Lower leg skin (tissue), 4 donors: ENCODE measurements around the gene WWC1. TPM values are rescaled to one million over a fixed set of nuclear protein-coding genes. Genes with fewer than 3 reads are reported as not detected.

Experiments
- DNase-seq, 2 donors: peaks; one replicate each; pipeline ENCODE4 v3.0.0-alpha.2; 2019; ENCODE audit warnings: low spot score in 2 of 2
- H3K4me3 ChIP-seq: fragments of 200-600 bp; sonication (generic); 2 replicates; pipeline ENCODE4 v1.5.1; 2017; ENCODE audit warnings: mild to moderate bottlenecking, low read depth; ENCODE audit not compliant: poor library complexity, severe bottlenecking
- POLR2A ChIP-seq, 2 donors: fragments of 450-650 bp; IDR thresholded peaks; one replicate each; pipeline ENCODE4 v1.6.1; 2016 to 2017; ENCODE audit warnings: antibody characterized with exemption in 2 of 2, mild to moderate bottlenecking in 1 of 2, moderate library complexity in 1 of 2
- WGBS, 2 donors: methylation state at CpG; one replicate each; pipeline ENCODE4 v1.1.5; 2018; 5-methylcytosine and 5-hydroxymethylcytosine counted together
- intact Hi-C: fragments of 100-400 bp; cut with DNase I; formaldehyde crosslinking; loops from one replicate; pipeline ENCODE4 v1.15.0; 2023; ENCODE audit warnings: low total_unique reads
- total RNA-seq, 4 donors: library from RNA; depleted of rRNA; stranded (reverse); fragments of >200 nt; gene quantifications; one replicate each; pipeline ENCODE4 v1.1.0, GENCODE V29; 2016
- TF ChIP-seq, protein P1 (sequence below), 3 donors: fragments of 450-650 bp; IDR thresholded peaks; one replicate each; pipeline ENCODE4 v1.5.1; 2016; ENCODE audit warnings: antibody characterized with exemption in 3 of 3, mild to moderate bottlenecking in 3 of 3, moderate library complexity in 2 of 3

WWC1 gene
- total RNA-seq, 4 donors from 2014 or later, result 23.5 to 57.0 (median 30.0) TPM

DNA sequence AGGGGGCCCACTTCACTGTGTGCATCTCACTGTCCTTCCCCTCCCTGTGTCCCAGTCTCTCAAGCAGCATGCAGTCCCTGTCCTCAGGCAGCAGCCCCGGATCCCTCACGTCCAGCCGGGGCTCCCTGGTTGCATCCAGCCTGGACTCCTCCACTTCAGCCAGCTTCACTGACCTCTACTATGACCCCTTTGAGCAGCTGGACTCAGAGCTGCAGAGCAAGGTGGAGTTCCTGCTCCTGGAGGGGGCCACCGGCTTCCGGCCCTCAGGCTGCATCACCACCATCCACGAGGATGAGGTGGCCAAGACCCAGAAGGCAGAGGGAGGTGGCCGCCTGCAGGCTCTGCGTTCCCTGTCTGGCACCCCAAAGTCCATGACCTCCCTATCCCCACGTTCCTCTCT, 132.0 kb downstream of the WWC1 start:
- intact Hi-C loops, result no loop called here
- DNase-seq, result no peak
- WGBS, 2 donors, result 91% methylated on average over 8 to 9 of the region's 9 CpGs
- H3K4me3 ChIP-seq, result no peak overlapping the region
- TF ChIP-seq POLR2A (IDR thresholded peaks at IDR 0.05), result no peak
- TF ChIP-seq, protein P1, sequence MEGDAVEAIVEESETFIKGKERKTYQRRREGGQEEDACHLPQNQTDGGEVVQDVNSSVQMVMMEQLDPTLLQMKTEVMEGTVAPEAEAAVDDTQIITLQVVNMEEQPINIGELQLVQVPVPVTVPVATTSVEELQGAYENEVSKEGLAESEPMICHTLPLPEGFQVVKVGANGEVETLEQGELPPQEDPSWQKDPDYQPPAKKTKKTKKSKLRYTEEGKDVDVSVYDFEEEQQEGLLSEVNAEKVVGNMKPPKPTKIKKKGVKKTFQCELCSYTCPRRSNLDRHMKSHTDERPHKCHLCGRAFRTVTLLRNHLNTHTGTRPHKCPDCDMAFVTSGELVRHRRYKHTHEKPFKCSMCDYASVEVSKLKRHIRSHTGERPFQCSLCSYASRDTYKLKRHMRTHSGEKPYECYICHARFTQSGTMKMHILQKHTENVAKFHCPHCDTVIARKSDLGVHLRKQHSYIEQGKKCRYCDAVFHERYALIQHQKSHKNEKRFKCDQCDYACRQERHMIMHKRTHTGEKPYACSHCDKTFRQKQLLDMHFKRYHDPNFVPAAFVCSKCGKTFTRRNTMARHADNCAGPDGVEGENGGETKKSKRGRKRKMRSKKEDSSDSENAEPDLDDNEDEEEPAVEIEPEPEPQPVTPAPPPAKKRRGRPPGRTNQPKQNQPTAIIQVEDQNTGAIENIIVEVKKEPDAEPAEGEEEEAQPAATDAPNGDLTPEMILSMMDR (IDR thresholded peaks at IDR 0.05), result no peak

GRCh38 chr5:168423971-168424370, 132.5 kb downstream of the WWC1 start:
- no peak overlapping the region for H3K4me3 ChIP-seq
- TF ChIP-seq, protein P1 (IDR thresholded peaks at IDR 0.05), result no peak
- no peak for TF ChIP-seq POLR2A (IDR thresholded peaks at IDR 0.05)
- 94% methylated on average over 4 of the region's 4 CpGs for WGBS, 2 donors

DNA sequence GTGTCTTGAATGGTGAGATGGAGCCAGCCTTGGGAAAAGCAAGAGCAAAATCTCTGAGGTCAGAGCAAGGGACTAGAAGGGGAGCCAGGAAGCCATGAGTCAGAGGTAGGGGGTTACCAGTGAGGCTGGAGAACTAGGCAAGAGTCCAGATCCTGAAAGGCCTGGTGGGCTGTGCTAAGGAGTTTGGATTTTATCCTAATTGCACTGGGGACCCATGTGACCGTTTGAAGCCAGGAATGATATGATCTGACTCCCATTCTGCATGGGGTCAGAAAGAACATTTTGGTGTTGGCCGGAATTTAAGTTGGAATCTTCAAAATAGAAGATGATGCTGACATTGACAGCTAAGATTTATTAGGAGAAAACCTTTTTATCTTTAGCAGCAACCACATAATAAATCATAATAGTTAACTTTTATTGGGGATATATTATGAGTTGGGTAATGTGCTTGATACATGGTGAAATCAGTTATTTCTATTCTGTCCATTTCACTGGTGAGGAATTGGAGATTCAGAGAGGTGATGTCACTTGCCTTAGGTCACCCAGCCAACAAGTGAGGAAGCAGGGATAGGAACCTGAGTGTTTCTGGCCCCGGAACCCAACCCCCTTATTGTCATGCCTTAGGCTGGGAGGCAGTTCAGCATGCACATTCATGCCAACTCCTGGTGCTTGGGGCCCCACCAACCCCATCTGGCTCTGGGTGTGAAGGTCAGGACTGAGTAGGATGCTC, 133.3 kb downstream of the WWC1 start:
- H3K4me3 ChIP-seq, result no peak overlapping the region
- no peak for DNase-seq
- TF ChIP-seq POLR2A (IDR thresholded peaks at IDR 0.05), result no peak
- TF ChIP-seq, protein P1 (IDR thresholded peaks at IDR 0.05), result no peak
- intact Hi-C loops, result no loop called here
- 71 to 76% methylated on average over 3 of the region's 3 CpGs for WGBS, 2 donors

More at GRCh38 chr5:168423971-168424370, 132.5 kb downstream of the WWC1 start:
- intact Hi-C loops, result no loop called here
- DNase-seq, result no peak

GRCh38 chr5:168426007-168426863, 134.8 kb downstream of the WWC1 start:
- intact Hi-C loops, result no loop called here
- H3K4me3 ChIP-seq, result no peak overlapping the region
- 90 to 93% methylated on average over 17 of the region's 17 CpGs for WGBS, 2 donors
- DNase-seq, result no peak
- TF ChIP-seq, protein P1 (IDR thresholded peaks at IDR 0.05), result no peak
- no peak for TF ChIP-seq POLR2A (IDR thresholded peaks at IDR 0.05)

DNA sequence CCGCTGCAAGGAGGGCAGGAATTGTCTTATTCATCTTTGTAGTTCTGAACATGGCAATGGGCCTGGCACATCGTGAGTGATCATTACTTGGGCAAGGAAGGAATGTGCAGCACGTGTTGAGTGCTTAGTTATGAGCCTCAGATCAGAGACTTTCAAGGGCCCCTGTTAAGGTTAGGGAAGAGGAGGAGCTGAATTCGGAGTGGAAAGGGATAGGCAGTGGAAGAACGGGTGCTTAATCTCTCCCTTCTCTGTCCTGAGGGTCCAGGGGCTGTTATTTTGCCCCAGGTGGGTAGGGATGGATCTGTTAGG, 135.4 kb downstream of the WWC1 start:
- TF ChIP-seq, protein P1 (IDR thresholded peaks at IDR 0.05), result no peak
- no peak for TF ChIP-seq POLR2A (IDR thresholded peaks at IDR 0.05)
- intact Hi-C loops, result no loop called here
- DNase-seq, result no peak
- WGBS, 2 donors, result 72 to 75% methylated on average over 5 of the region's 5 CpGs
- no peak overlapping the region for H3K4me3 ChIP-seq
